Mesendoderm (in vitro differentiated cells): ENCODE measurements around the gene EIF2D.

Source experiments
- DNase-seq: peaks from one replicate; pipeline ENCODE4 v3.0.0; 2013
- H2AK5ac ChIP-seq: 2 replicates; pipeline ENCODE4 v1.6.1; 2013; ENCODE audit warnings: low read length, inconsistent platforms
- H2BK120ac ChIP-seq: 2 replicates; pipeline ENCODE4 v1.6.1; 2013; ENCODE audit warnings: low read depth, mild to moderate bottlenecking, low read length, moderate library complexity, mixed read lengths
- H2BK15ac ChIP-seq: replicated peaks from 2 replicates; pipeline ENCODE4 v1.6.1; 2013; ENCODE audit warnings: low read depth, mild to moderate bottlenecking, moderate library complexity
- H2BK5ac ChIP-seq: 2 replicates; pipeline ENCODE4 v1.6.1; 2013; ENCODE audit warnings: low read length, inconsistent platforms
- H3K18ac ChIP-seq: 2 replicates; pipeline ENCODE4 v1.6.1; 2013; ENCODE audit warnings: mild to moderate bottlenecking, low read length, mixed read lengths
- H3K23ac ChIP-seq: one replicate; pipeline ENCODE4 v1.6.1; 2013; ENCODE audit warnings: low read length
- H3K27ac ChIP-seq: 2 replicates; pipeline ENCODE4 v1.5.1; 2013; ENCODE audit warnings: low read depth, mild to moderate bottlenecking, inconsistent platforms, low read length, moderate library complexity
- H3K27me3 ChIP-seq: 2 replicates; pipeline ENCODE4 v1.6.1; 2013; ENCODE audit warnings: low read length, control low read depth, mild to moderate bottlenecking, inconsistent platforms; ENCODE audit not compliant: insufficient read depth, poor library complexity
- H3K36me3 ChIP-seq: 2 replicates; pipeline ENCODE4 v1.6.1; 2013; ENCODE audit warnings: low read length, inconsistent platforms; ENCODE audit not compliant: control insufficient read depth, insufficient read depth
- H3K4ac ChIP-seq: one replicate; pipeline ENCODE4 v1.6.1; 2013; ENCODE audit warnings: low read depth, mild to moderate bottlenecking, low read length, moderate library complexity
- H3K4me1 ChIP-seq: 2 replicates; pipeline ENCODE4 v1.6.1; 2013; ENCODE audit warnings: low read depth, low read length, inconsistent platforms; ENCODE audit not compliant: control insufficient read depth
- H3K4me2 ChIP-seq: 2 replicates; pipeline ENCODE4 v1.6.1; 2013; ENCODE audit warnings: low read length
- H3K4me3 ChIP-seq: 2 replicates; pipeline ENCODE4 v1.5.1; 2013; ENCODE audit warnings: mild to moderate bottlenecking, low read length
- H3K56ac ChIP-seq: one replicate; pipeline ENCODE4 v1.6.1; 2013; ENCODE audit warnings: low read length
- H3K79me1 ChIP-seq: 2 replicates; pipeline ENCODE4 v1.6.1; 2013; ENCODE audit warnings: low read length, inconsistent platforms
- H3K79me2 ChIP-seq: 2 replicates; pipeline ENCODE4 v1.6.1; 2013; ENCODE audit warnings: mild to moderate bottlenecking, low read length; ENCODE audit not compliant: control insufficient read depth, insufficient read depth
- H3K9ac ChIP-seq: 2 replicates; pipeline ENCODE4 v1.6.1; 2013; ENCODE audit warnings: low read length, inconsistent platforms
- H4K5ac ChIP-seq: one replicate; pipeline ENCODE4 v1.6.1; 2013; ENCODE audit warnings: low read length
- H4K8ac ChIP-seq: one replicate; pipeline ENCODE4 v1.6.1; 2013; ENCODE audit warnings: low read depth, mild to moderate bottlenecking, control low read depth, low read length, moderate library complexity
- WGBS: extraction: QIAGEN DNeasy Blood & Tissue Kit; methylation state at CpG from one replicate; pipeline ENCODE4 v1.1.7; 2013; ENCODE audit warnings: low lambda C conversion rate, missing lambda C conversion rate; ENCODE audit not compliant: insufficient coverage; ENCODE audit errors: extremely low coverage; 5-methylcytosine and 5-hydroxymethylcytosine counted together

Gene EIF2D

DNA sequence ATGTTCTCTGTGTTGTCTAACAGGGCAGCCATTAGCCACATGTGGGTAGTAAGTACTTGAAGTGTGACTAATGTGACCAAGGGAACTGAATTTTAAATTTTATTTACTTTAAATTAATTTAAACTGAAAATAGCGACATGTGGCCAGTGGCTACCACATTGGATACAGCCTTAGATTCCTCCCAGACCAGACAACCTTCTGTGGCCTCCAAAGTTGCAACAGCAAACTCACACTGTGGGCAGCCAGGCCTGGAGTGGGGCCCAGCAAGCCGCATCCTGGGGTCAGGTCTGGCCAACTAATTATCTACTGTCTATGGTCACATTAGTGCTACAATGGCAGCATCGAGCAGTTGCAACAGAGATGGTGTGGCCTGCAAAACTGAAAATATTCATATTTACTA, 11.7 kb downstream of the EIF2D start:
- Histone ChIP-seq H3K27me3 (no peaks in the 10 kb centered on the region), H3K18ac (no peak overlapping the region), H2BK15ac (no peak overlapping the region), H3K36me3 (peaks cover 3% of the 10 kb centered on the region), H3K9ac (no peak overlapping the region), H3K79me1 (no peaks in the 10 kb centered on the region), H3K23ac (no peak overlapping the region), H3K4me3 (no peak overlapping the region), H3K56ac (no peak overlapping the region), H2BK5ac (no peak overlapping the region), H3K4me1 (no peaks in the 10 kb centered on the region), H4K5ac (no peak overlapping the region), H4K8ac (no peak overlapping the region), H3K4ac (no peak overlapping the region), H3K79me2 (no peaks in the 10 kb centered on the region), H2AK5ac (no peak overlapping the region), H2BK120ac (no peak overlapping the region), H3K4me2 (no peak overlapping the region), H3K27ac (no peak overlapping the region)
- no CpG with 5 or more reads among the region's 3 CpGs for WGBS
- no peak for DNase-seq

GRCh38 chr1:206596319-206596666, 16.0 kb downstream of the EIF2D start:
- Histone ChIP-seq H3K4me1 (no peaks in the 10 kb centered on the region), H3K4me3 (no peak overlapping the region), H3K9ac (no peak overlapping the region), H3K79me1 (no peaks in the 10 kb centered on the region), H3K4me2 (no peak overlapping the region), H3K4ac (no peak overlapping the region), H2BK5ac (no peak overlapping the region), H3K18ac (no peak overlapping the region), H4K8ac (no peak overlapping the region), H3K23ac (no peak overlapping the region), H3K27ac (no peak overlapping the region), H2BK120ac (no peak overlapping the region), H2AK5ac (no peak overlapping the region), H2BK15ac (no peak overlapping the region), H3K79me2 (no peaks in the 10 kb centered on the region), H3K36me3 (no peaks in the 10 kb centered on the region), H3K27me3 (no peaks in the 10 kb centered on the region), H4K5ac (no peak overlapping the region), H3K56ac (no peak overlapping the region)
- WGBS = no CpG with 5 or more reads among the region's 1 CpG
- no peak for DNase-seq

DNA sequence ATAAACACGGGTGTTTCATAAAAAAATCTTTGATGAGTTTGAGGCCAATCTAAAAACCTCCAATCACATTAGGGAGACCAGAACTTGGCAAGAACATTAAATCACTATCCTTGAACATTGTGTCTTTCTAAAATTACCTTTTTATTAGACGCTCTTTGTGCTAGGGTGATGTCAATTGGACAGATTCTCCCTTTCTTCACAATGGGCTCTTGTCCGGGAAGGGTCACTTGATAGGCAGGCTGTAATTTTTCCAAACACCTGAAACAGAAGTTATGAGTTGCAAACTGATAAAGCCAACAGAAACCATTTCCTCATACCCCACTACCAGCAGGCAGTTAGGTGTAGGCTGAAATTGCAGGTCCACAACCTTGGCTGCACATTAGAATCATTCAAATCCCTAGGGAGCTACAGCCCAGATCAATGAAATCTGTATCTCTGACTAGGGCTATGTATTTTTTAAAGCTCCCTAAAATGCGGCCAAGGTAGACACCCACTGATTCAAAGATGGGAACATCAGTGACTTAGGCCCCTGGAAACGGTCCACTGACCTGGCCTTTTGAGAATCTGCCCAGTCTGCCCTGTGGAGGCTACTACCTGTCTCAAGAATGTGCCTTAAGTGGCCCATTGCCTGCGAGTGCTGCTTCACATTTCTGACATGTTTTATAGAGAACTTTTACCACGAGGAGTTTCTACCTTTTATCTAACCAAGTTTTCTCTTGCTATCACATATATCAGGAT, 16.5 kb downstream of the EIF2D start:
- Histone ChIP-seq H2BK120ac (no peak overlapping the region), H3K9ac (no peak overlapping the region), H3K27ac (no peak overlapping the region), H3K23ac (no peak overlapping the region), H3K4me1 (no peaks in the 10 kb centered on the region), H2AK5ac (no peak overlapping the region), H3K79me2 (no peaks in the 10 kb centered on the region), H3K4me3 (no peak overlapping the region), H2BK15ac (no peak overlapping the region), H3K56ac (no peak overlapping the region), H4K5ac (no peak overlapping the region), H3K4ac (no peak overlapping the region), H2BK5ac (no peak overlapping the region), H4K8ac (no peak overlapping the region), H3K36me3 (no peaks in the 10 kb centered on the region), H3K27me3 (no peaks in the 10 kb centered on the region), H3K79me1 (no peaks in the 10 kb centered on the region), H3K18ac (no peak overlapping the region), H3K4me2 (no peak overlapping the region)
- no CpG with 5 or more reads among the region's 7 CpGs for WGBS
- no peak for DNase-seq

DNA sequence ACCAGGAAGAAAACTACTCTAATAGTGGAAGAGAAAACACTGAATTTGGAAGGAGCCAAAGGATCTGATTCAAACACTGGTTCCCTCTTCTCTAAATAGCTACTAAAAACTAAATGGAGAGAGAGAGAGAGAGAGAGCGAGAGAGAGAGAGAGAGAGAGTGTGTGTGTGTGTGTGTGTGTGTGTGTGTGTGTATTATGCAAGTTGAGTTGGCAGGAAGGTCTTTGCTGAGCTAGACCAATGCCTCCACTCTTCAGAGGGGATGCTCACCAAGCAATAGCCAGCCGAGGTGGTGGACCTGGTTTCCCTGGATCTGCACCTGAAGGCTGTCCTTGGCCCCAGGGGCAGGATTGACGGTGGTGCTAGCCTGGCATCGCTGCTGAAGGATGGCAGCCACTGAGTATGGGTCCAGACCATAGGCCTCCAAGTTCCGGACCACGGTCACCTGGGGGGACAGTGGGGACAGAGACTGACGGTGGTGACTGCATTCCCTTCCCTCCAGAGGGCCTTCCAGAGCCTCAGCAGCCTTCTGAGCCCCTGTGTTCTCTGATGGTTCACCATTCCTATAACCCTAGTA, 18.8 kb downstream of the EIF2D start:
- Histone ChIP-seq H3K18ac (no peak overlapping the region), H3K4ac (no peak overlapping the region), H3K4me1 (no peaks in the 10 kb centered on the region), H2BK15ac (no peak overlapping the region), H3K27me3 (no peaks in the 10 kb centered on the region), H3K4me2 (no peak overlapping the region), H3K4me3 (no peak overlapping the region), H3K56ac (no peak overlapping the region), H3K27ac (no peak overlapping the region), H4K5ac (no peak overlapping the region), H3K23ac (no peak overlapping the region), H2BK5ac (no peak overlapping the region), H2BK120ac (no peak overlapping the region), H3K36me3 (no peaks in the 10 kb centered on the region), H4K8ac (no peak overlapping the region), H2AK5ac (no peak overlapping the region), H3K79me1 (no peaks in the 10 kb centered on the region), H3K9ac (no peak overlapping the region), H3K79me2 (no peaks in the 10 kb centered on the region)
- no CpG with 5 or more reads among the region's 7 CpGs for WGBS
- DNase-seq = no peak

GRCh38 chr1:206591696-206592095, 20.6 kb downstream of the EIF2D start:
- H3K27me3 ChIP-seq = no peaks in the 10 kb centered on the region
- no peak overlapping the region for H2BK120ac ChIP-seq
- no peak overlapping the region for H3K18ac ChIP-seq
- no peak overlapping the region for H4K8ac ChIP-seq
- H3K4ac ChIP-seq = no peak overlapping the region
- no peaks in the 10 kb centered on the region for H3K4me1 ChIP-seq
- no peak overlapping the region for H3K27ac ChIP-seq
- no peak overlapping the region for H2BK15ac ChIP-seq
- no peak overlapping the region for H3K9ac ChIP-seq
- no peak overlapping the region for H3K23ac ChIP-seq
- H2BK5ac ChIP-seq = no peak overlapping the region
- no peak overlapping the region for H3K4me2 ChIP-seq
- no peaks in the 10 kb centered on the region for H3K79me2 ChIP-seq
- no peak overlapping the region for H4K5ac ChIP-seq
- H3K79me1 ChIP-seq = no peaks in the 10 kb centered on the region
- no peaks in the 10 kb centered on the region for H3K36me3 ChIP-seq
- no peak overlapping the region for H3K56ac ChIP-seq
- no CpG with 5 or more reads among the region's 9 CpGs for WGBS
- H3K4me3 ChIP-seq = no peak overlapping the region
- no peak for DNase-seq
- H2AK5ac ChIP-seq = no peak overlapping the region

DNA sequence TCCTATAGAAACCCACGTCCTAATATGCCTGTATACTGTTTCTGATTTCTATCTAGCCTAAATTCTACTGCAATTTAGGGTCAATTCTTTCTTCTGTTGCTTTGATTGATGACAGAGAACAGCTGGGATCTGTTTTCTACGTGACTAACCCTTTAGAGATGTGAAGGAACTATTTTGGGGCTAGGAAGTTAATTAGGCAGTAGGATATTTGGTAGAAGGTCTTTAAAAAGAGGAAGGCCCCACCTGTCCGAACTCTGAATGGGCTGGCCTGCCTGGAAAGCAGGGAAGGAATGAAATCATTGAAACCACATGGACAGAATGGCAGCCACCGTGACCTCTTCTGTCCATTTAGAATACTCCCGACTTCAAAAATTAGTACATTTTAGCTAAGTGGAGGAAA, 21.0 kb downstream of the EIF2D start:
- Histone ChIP-seq H3K4me3 (no peak overlapping the region), H3K79me1 (no peaks in the 10 kb centered on the region), H2AK5ac (no peak overlapping the region), H3K4me2 (no peak overlapping the region), H2BK120ac (no peak overlapping the region), H3K27ac (no peak overlapping the region), H3K27me3 (no peaks in the 10 kb centered on the region), H3K56ac (no peak overlapping the region), H3K4ac (no peak overlapping the region), H3K4me1 (no peaks in the 10 kb centered on the region), H3K36me3 (no peaks in the 10 kb centered on the region), H3K79me2 (no peaks in the 10 kb centered on the region), H2BK15ac (no peak overlapping the region), H3K18ac (no peak overlapping the region), H4K5ac (no peak overlapping the region), H3K9ac (no peak overlapping the region), H2BK5ac (no peak overlapping the region), H4K8ac (no peak overlapping the region), H3K23ac (no peak overlapping the region)
- DNase-seq = no peak
- WGBS = no CpG with 5 or more reads among the region's 5 CpGs
